ENCODE results near the gene CRYBG2.
"Not testable (repeated sequence)": the region's sequence is repeated elsewhere in the genome, so short reads cannot be mapped to it uniquely, and the experiment has no call there.

The CRYBG2 gene
- 3.5 to 6.2 (median 4.5) reads per million in 3 donors for total RNA-seq

GRCh38 chr1:26353976-26354820, at the start of gene CRYBG2:
TSS of gene CRYBG2 (minus strand) at chr1:26354130. CDS start at chr1:26346657, 7,473 bp downstream.
- peaks cover 10% of the 10 kb centered on the region for H3K4me1 ChIP-seq (ENCODE audit: control insufficient read depth, insufficient read depth, low read length, poor library complexity, severe bottlenecking)
- H3K9me3 ChIP-seq (ENCODE audit: control insufficient read depth, low read length), result no peaks in the 10 kb centered on the region

DNA sequence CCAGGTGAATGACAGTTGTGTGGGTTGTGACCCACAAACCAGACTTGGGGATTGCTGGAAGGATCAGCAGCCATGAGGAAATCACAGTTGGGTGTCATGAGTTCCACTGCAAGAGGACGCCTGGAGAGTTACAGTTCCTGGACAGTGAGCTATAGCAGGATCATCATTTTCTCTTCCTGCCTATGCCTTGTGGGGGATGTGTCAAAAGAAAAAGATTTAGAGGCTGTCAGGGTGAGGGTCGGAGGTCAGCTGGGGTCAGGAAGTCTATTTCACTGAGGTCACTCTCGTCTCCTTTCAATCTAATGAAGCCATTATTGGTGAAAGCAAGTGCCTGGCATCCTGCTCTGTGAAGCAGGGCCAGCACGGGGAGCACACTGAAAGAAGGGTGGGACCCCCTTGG, 49.7 kb upstream of the CRYBG2 start:
- H3K27ac ChIP-seq (ENCODE audit: insufficient read depth, low read length, poor library complexity, severe bottlenecking), result no peak overlapping the region
- DNase-seq, result no peak
- H3K9me3 ChIP-seq (ENCODE audit: control insufficient read depth, low read length), result no peaks in the 10 kb centered on the region
- no peaks in the 10 kb centered on the region for H3K36me3 ChIP-seq (ENCODE audit: control insufficient read depth, insufficient read depth, low read length)
- no peak overlapping the region for H3K4me3 ChIP-seq (ENCODE audit: insufficient read depth, low read depth, low read length, poor library complexity, severe bottlenecking)
- peaks cover under 1% of the 10 kb centered on the region for H3K4me1 ChIP-seq (ENCODE audit: control insufficient read depth, insufficient read depth, low read length, poor library complexity, severe bottlenecking)
- no peaks in the 10 kb centered on the region for H3K27me3 ChIP-seq (replicated peaks; ENCODE audit: control insufficient read depth, insufficient read depth, low read length, poor library complexity, severe bottlenecking)

More at GRCh38 chr1:26353976-26354820, at the start of gene CRYBG2:
- Histone ChIP-seq H3K36me3 (ENCODE audit: control insufficient read depth, insufficient read depth, low read length) (no peaks in the 10 kb centered on the region), H3K4me3 (ENCODE audit: insufficient read depth, low read depth, low read length, poor library complexity, severe bottlenecking) (no peak within 1 kb of the TSS), H3K27ac (ENCODE audit: insufficient read depth, low read length, poor library complexity, severe bottlenecking) (no peak within 1 kb of the TSS), H3K27me3 (replicated peaks; ENCODE audit: control insufficient read depth, insufficient read depth, low read length, poor library complexity, severe bottlenecking) (no peaks in the 10 kb centered on the region)
- no peak for DNase-seq

DNA sequence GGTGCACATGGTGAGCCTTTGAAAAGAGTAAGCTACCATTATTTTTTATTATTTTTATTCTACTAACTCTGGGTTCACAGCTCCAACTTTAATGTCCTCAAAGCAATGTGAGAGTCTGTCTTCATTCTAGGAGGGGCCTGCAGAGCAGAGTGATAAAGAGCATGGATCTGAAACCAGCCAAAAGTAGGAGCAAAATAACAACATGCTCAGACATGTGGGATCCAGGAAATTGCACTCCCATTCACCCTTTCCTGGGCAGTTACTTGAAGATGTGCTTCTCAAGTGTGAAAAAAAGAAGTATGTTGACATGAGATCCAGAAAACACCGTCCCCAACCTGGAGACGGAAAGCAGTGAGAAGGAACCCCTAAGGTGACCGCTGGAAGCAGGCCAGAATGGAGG, 48.0 kb upstream of the CRYBG2 start:
- Histone ChIP-seq H3K36me3 (ENCODE audit: control insufficient read depth, insufficient read depth, low read length) (no peaks in the 10 kb centered on the region), H3K9me3 (ENCODE audit: control insufficient read depth, low read length) (no peaks in the 10 kb centered on the region), H3K4me3 (ENCODE audit: insufficient read depth, low read depth, low read length, poor library complexity, severe bottlenecking) (no peak overlapping the region), H3K4me1 (ENCODE audit: control insufficient read depth, insufficient read depth, low read length, poor library complexity, severe bottlenecking) (no peaks in the 10 kb centered on the region), H3K27ac (ENCODE audit: insufficient read depth, low read length, poor library complexity, severe bottlenecking) (no peak overlapping the region), H3K27me3 (replicated peaks; ENCODE audit: control insufficient read depth, insufficient read depth, low read length, poor library complexity, severe bottlenecking) (no peaks in the 10 kb centered on the region)
- DNase-seq, result no peak

DNA sequence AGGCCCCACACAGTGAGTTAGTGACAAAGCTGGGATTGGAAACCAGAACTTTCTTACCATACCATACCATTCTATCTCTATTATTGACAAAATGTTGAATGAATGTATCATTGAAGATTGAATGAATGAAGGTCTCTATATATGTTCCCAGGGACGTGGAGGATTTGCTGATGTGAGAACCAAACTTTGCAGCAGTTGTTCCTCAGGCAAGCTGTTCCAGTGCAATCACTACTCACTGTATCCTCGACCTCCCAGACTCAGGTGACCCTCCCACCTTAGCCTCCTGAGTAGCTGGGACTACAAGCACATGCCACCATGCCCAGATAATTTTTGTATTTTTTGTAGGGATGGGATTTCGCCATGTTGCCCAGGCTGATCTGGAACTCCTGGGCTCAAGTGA, 45.1 kb upstream of the CRYBG2 start:
- no peaks in the 10 kb centered on the region for H3K9me3 ChIP-seq (ENCODE audit: control insufficient read depth, low read length)
- no peak for DNase-seq
- no peak overlapping the region for H3K27ac ChIP-seq (ENCODE audit: insufficient read depth, low read length, poor library complexity, severe bottlenecking)
- no peak overlapping the region for H3K4me3 ChIP-seq (ENCODE audit: insufficient read depth, low read depth, low read length, poor library complexity, severe bottlenecking)
- no peaks in the 10 kb centered on the region for H3K36me3 ChIP-seq (ENCODE audit: control insufficient read depth, insufficient read depth, low read length)
- no peaks in the 10 kb centered on the region for H3K27me3 ChIP-seq (replicated peaks; ENCODE audit: control insufficient read depth, insufficient read depth, low read length, poor library complexity, severe bottlenecking)
- H3K4me1 ChIP-seq (ENCODE audit: control insufficient read depth, insufficient read depth, low read length, poor library complexity, severe bottlenecking), result no peaks in the 10 kb centered on the region

DNA sequence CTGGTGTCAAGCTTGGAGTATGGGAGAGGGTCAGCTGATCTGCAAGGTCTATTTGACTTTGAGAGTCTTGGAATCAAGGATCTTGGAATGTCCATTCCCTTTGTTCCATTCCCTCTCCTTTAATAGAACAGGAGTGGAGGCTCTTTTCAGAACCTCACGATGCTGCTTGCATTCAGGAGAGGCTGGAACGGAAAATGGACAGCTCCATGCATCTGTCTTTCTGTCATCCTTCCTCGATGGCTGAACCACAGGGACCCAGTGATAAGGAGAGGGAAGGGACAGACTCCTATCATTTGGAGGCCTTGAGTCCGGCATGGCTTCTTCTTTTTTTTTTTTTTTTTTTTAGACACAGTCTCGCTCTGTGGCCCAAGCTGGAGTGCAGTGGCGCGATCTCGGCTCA, 41.8 kb upstream of the CRYBG2 start:
- Histone ChIP-seq H3K9me3 (ENCODE audit: control insufficient read depth, low read length) (no peaks in the 10 kb centered on the region), H3K27me3 (replicated peaks; ENCODE audit: control insufficient read depth, insufficient read depth, low read length, poor library complexity, severe bottlenecking) (no peaks in the 10 kb centered on the region), H3K4me1 (ENCODE audit: control insufficient read depth, insufficient read depth, low read length, poor library complexity, severe bottlenecking) (no peaks in the 10 kb centered on the region), H3K27ac (ENCODE audit: insufficient read depth, low read length, poor library complexity, severe bottlenecking) (no peak overlapping the region), H3K4me3 (ENCODE audit: insufficient read depth, low read depth, low read length, poor library complexity, severe bottlenecking) (no peak overlapping the region), H3K36me3 (ENCODE audit: control insufficient read depth, insufficient read depth, low read length) (no peaks in the 10 kb centered on the region)
- DNase-seq, result no peak

DNA sequence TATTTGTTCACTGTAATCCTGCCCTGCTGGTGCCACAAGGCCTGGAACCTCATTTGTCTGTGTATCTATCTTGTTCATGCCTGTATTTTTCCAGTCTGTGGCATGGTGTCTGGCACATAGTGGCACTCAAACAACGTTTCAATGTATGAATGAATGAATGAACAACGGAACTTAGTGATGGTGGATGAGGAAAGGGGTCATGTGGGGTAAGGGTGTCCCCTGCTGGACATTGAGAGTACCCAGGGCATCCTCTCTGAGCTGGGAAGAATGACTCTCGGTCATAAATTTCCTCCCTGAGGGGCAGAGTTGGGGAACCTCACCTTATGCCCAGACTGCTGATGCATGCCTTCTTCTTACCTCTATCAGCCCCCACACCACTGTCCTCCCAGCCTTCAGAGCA, 37.5 kb upstream of the CRYBG2 start:
- Histone ChIP-seq H3K4me1 (ENCODE audit: control insufficient read depth, insufficient read depth, low read length, poor library complexity, severe bottlenecking) (no peaks in the 10 kb centered on the region), H3K27me3 (replicated peaks; ENCODE audit: control insufficient read depth, insufficient read depth, low read length, poor library complexity, severe bottlenecking) (no peaks in the 10 kb centered on the region), H3K4me3 (ENCODE audit: insufficient read depth, low read depth, low read length, poor library complexity, severe bottlenecking) (no peak overlapping the region), H3K27ac (ENCODE audit: insufficient read depth, low read length, poor library complexity, severe bottlenecking) (no peak overlapping the region), H3K36me3 (ENCODE audit: control insufficient read depth, insufficient read depth, low read length) (no peaks in the 10 kb centered on the region), H3K9me3 (ENCODE audit: control insufficient read depth, low read length) (no peaks in the 10 kb centered on the region)
- DNase-seq, result peak; percentile 8 to 41 (median 22)

GRCh38 chr1:26389604-26390247, 35.8 kb upstream of the CRYBG2 start:
- Histone ChIP-seq H3K27ac (ENCODE audit: insufficient read depth, low read length, poor library complexity, severe bottlenecking) (no peak overlapping the region), H3K4me3 (ENCODE audit: insufficient read depth, low read depth, low read length, poor library complexity, severe bottlenecking) (no peak overlapping the region), H3K27me3 (replicated peaks; ENCODE audit: control insufficient read depth, insufficient read depth, low read length, poor library complexity, severe bottlenecking) (no peaks in the 10 kb centered on the region), H3K9me3 (ENCODE audit: control insufficient read depth, low read length) (no peaks in the 10 kb centered on the region), H3K36me3 (ENCODE audit: control insufficient read depth, insufficient read depth, low read length) (no peaks in the 10 kb centered on the region), H3K4me1 (ENCODE audit: control insufficient read depth, insufficient read depth, low read length, poor library complexity, severe bottlenecking) (peaks cover 12% of the 10 kb centered on the region)
- DNase-seq, result no peak

GRCh38 chr1:26388791-26389445, 35.0 kb upstream of the CRYBG2 start:
- Histone ChIP-seq H3K27me3 (replicated peaks; ENCODE audit: control insufficient read depth, insufficient read depth, low read length, poor library complexity, severe bottlenecking) (no peaks in the 10 kb centered on the region), H3K4me3 (ENCODE audit: insufficient read depth, low read depth, low read length, poor library complexity, severe bottlenecking) (no peak overlapping the region), H3K27ac (ENCODE audit: insufficient read depth, low read length, poor library complexity, severe bottlenecking) (no peak overlapping the region), H3K9me3 (ENCODE audit: control insufficient read depth, low read length) (no peaks in the 10 kb centered on the region), H3K36me3 (ENCODE audit: control insufficient read depth, insufficient read depth, low read length) (no peaks in the 10 kb centered on the region), H3K4me1 (ENCODE audit: control insufficient read depth, insufficient read depth, low read length, poor library complexity, severe bottlenecking) (peaks cover 15% of the 10 kb centered on the region)
- no peak for DNase-seq

DNA sequence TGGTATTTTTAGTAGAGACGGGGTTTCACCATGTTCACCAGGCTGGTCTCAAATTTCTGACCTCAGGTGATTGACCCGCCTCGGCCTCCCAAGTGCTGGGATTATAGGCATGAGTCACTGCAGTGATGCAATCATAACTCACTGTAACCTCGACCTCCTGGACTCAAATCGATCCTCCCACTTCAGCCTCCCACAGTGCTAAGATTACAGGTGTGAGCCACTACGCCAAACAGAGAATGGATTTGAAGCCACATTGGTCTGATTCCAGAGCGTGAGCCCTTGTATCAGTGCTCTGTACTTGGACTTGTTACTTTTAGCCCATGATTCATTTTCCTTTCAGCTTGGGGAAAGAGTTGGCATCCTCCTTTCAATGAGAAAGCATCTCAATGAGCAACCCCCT, 33.5 kb upstream of the CRYBG2 start:
- Histone ChIP-seq H3K9me3 (ENCODE audit: control insufficient read depth, low read length) (no peaks in the 10 kb centered on the region), H3K4me1 (ENCODE audit: control insufficient read depth, insufficient read depth, low read length, poor library complexity, severe bottlenecking) (peaks cover 15% of the 10 kb centered on the region), H3K27ac (ENCODE audit: insufficient read depth, low read length, poor library complexity, severe bottlenecking) (no peak overlapping the region), H3K4me3 (ENCODE audit: insufficient read depth, low read depth, low read length, poor library complexity, severe bottlenecking) (no peak overlapping the region), H3K27me3 (replicated peaks; ENCODE audit: control insufficient read depth, insufficient read depth, low read length, poor library complexity, severe bottlenecking) (no peaks in the 10 kb centered on the region), H3K36me3 (ENCODE audit: control insufficient read depth, insufficient read depth, low read length) (no peaks in the 10 kb centered on the region)
- no peak for DNase-seq

- not testable (repeated sequence) for H3K27ac ChIP-seq (ENCODE audit: insufficient read depth, low read length, poor library complexity, severe bottlenecking); H3K36me3 ChIP-seq (ENCODE audit: control insufficient read depth, insufficient read depth, low read length); DNase-seq; H3K4me3 ChIP-seq (ENCODE audit: insufficient read depth, low read depth, low read length, poor library complexity, severe bottlenecking); H3K27me3 ChIP-seq (replicated peaks; ENCODE audit: control insufficient read depth, insufficient read depth, low read length, poor library complexity, severe bottlenecking); H3K9me3 ChIP-seq (ENCODE audit: control insufficient read depth, low read length)
- peaks cover 15% of the 10 kb centered on the region for H3K4me1 ChIP-seq (ENCODE audit: control insufficient read depth, insufficient read depth, low read length, poor library complexity, severe bottlenecking)
Observed at GRCh38 chr1:26385063-26385462, 31.1 kb upstream of the CRYBG2 start.

Measured in effector memory CD4-positive, alpha-beta T cell (primary cell).